22Rv1 (cell line): ENCODE results near the gene SUGCT.

ENCODE experiments used
- CTCF ChIP-seq: fragments of 450-650 bp; IDR thresholded peaks from 2 replicates; pipeline ENCODE4 v1.5.1; 2017; ENCODE audit warnings: mild to moderate bottlenecking
- ZFX ChIP-seq: fragments of 450-650 bp; IDR thresholded peaks from 2 replicates; pipeline ENCODE4 v1.6.1; 2017; ENCODE audit warnings: antibody characterized with exemption, borderline replicate concordance

- no peak for TF ChIP-seq CTCF
- TF ChIP-seq ZFX = no peak
These were observed 30.4 kb downstream of the SUGCT start for GRCh38 chr7:40165216-40165615.
